Endothelial cell of umbilical vein (primary cell): ENCODE measurements around the gene ZNF423. TPM values are rescaled to one million over a fixed set of nuclear protein-coding genes. Genes with fewer than 3 reads are reported as not detected.

Source experiments
- BruUV-seq: library from RNA; stranded (reverse); fragments of 400-500 nt; replicated peaks from 2 replicates; lab custom pipeline; 2021; lab: Mats Ljungman, UMichigan
- CTCF ChIA-PET: fragments of 300-600, 350-600 bp; sonication (Branson Sonifier 250); formaldehyde crosslinking; loops from one replicate; lab custom pipeline; 2021; ENCODE audit warnings: antibody characterized with exemption, inconsistent platforms; lab: Charles Lee
- POLR2A ChIA-PET: fragments of 300-600, 350-600 bp; sonication (Branson Sonifier 250); formaldehyde crosslinking; loops from one replicate; lab custom pipeline; 2021; ENCODE audit warnings: antibody characterized with exemption, inconsistent platforms; lab: Charles Lee
- DNase-seq: peaks from one replicate; pipeline ENCODE4 v3.0.0-alpha.2; 2011; ENCODE audit warnings: low read depth, low spot score
- FAIRE-seq: peaks from 2 replicates; lab custom pipeline; 2011; peaks lifted over from hg19 to GRCh38; lab: Jason Lieb, UNC
- H2AFZ ChIP-seq: 2 replicates; pipeline ENCODE4 v1.6.0; 2012; ENCODE audit warnings: low read depth, low read length, control low read depth, inconsistent platforms
- H3K27ac ChIP-seq: 2 replicates; pipeline ENCODE4 v1.5.1; 2011; ENCODE audit warnings: low read depth, mild to moderate bottlenecking, control low read depth, low read length, moderate library complexity; ENCODE audit not compliant: insufficient read depth
- H3K27me3 ChIP-seq, 2 experiments: 2 replicates each; pipeline versions ENCODE4 v1.6.0 to v1.6.1; 2011; ENCODE audit warnings: low read length in 2 of 2, mixed read lengths in 1 of 2; ENCODE audit not compliant: control insufficient read depth in 2 of 2, insufficient read depth in 2 of 2
- H3K36me3 ChIP-seq, 2 experiments: 2 replicates in 1 of 2; 3 replicates in 1 of 2; pipeline ENCODE4 v1.5.1; 2011; ENCODE audit warnings: low read length in 2 of 2, mild to moderate bottlenecking in 1 of 2, moderate library complexity in 1 of 2; ENCODE audit not compliant: control insufficient read depth in 2 of 2, insufficient read depth in 2 of 2; ENCODE audit errors: extremely low read depth in 1 of 2
- H3K4me1 ChIP-seq: 3 replicates; pipeline ENCODE4 v1.5.1; 2011; ENCODE audit warnings: mild to moderate bottlenecking, low read length; ENCODE audit not compliant: control insufficient read depth, insufficient read depth; ENCODE audit errors: extremely low read depth
- H3K4me2 ChIP-seq: 2 replicates; pipeline ENCODE4 v1.6.1; 2011; ENCODE audit warnings: low read length, control low read depth, mixed read lengths; ENCODE audit not compliant: insufficient read depth
- H3K4me3 ChIP-seq, 3 experiments: fragments of 200-600 bp in 1 of 3; sonication (generic), shearing (Covaris generic) in 1 of 3; replicated peaks in 1 of 3; 2 replicates each; pipeline ENCODE4 v1.5.1; 2011 to 2016; ENCODE audit warnings: control low read depth in 3 of 3, low read length in 3 of 3, mild to moderate bottlenecking in 2 of 3, inconsistent platforms in 1 of 3, low read depth in 1 of 3, moderate library complexity in 1 of 3; ENCODE audit not compliant: insufficient read depth in 1 of 3
- H3K79me2 ChIP-seq: 2 replicates; pipeline ENCODE4 v1.6.0; 2012; ENCODE audit warnings: low read length, inconsistent platforms; ENCODE audit not compliant: control insufficient read depth, insufficient read depth
- H3K9ac ChIP-seq: replicated peaks from 2 replicates; pipeline ENCODE3; 2011; ENCODE audit warnings: low read length, control low read depth; ENCODE audit not compliant: insufficient read depth; ENCODE audit errors: extremely low read depth
- H3K9me1 ChIP-seq: replicated peaks from 3 replicates; pipeline ENCODE4 v1.6.0; 2011; ENCODE audit warnings: mild to moderate bottlenecking, low read length; ENCODE audit not compliant: control insufficient read depth, insufficient read depth; ENCODE audit errors: extremely low read depth
- H3K9me3 ChIP-seq: replicated peaks from 2 replicates; pipeline ENCODE4 v1.5.1; 2012; ENCODE audit warnings: low read length, inconsistent platforms; ENCODE audit not compliant: control insufficient read depth, insufficient read depth
- H4K20me1 ChIP-seq: replicated peaks from 2 replicates; pipeline ENCODE3; 2011; ENCODE audit warnings: mild to moderate bottlenecking, low read length; ENCODE audit not compliant: control insufficient read depth, insufficient read depth; ENCODE audit errors: extremely low read depth
- CTCF ChIP-seq, 2 donors: IDR thresholded peaks; 1 replicate in 1 of 2; 2 replicates in 1 of 2; pipeline ENCODE4 v1.5.1; 2011; ENCODE audit warnings: low read length in 2 of 2, mild to moderate bottlenecking in 2 of 2, moderate library complexity in 2 of 2, control low read depth in 1 of 2, inconsistent platforms in 1 of 2, low read depth in 1 of 2; ENCODE audit not compliant: insufficient read depth in 1 of 2; ENCODE audit errors: extremely low read depth in 1 of 2
- EZH2 ChIP-seq: IDR thresholded peaks from 2 replicates; pipeline ENCODE4 v1.6.1; 2012; ENCODE audit warnings: borderline replicate concordance, low read depth, mild to moderate bottlenecking, moderate library complexity, low read length, inconsistent platforms; ENCODE audit not compliant: severe bottlenecking
- FOS ChIP-seq: IDR thresholded peaks from 2 replicates; pipeline ENCODE4 v1.6.1; 2011; ENCODE audit warnings: mild to moderate bottlenecking, low read length, moderate library complexity, borderline replicate concordance; ENCODE audit not compliant: insufficient read depth
- GATA2 ChIP-seq: IDR thresholded peaks from 2 replicates; pipeline ENCODE4 v1.7.0; 2011; ENCODE audit warnings: low read depth, mild to moderate bottlenecking, moderate library complexity, mixed read lengths, low read length; ENCODE audit not compliant: insufficient read length, insufficient read depth
- JUN ChIP-seq: IDR thresholded peaks from 2 replicates; pipeline ENCODE4 v1.6.1; 2011; ENCODE audit warnings: borderline replicate concordance, low read depth; ENCODE audit not compliant: insufficient read length, insufficient read depth
- MYC ChIP-seq: IDR thresholded peaks from one replicate; pipeline ENCODE4 v1.6.1; 2011; ENCODE audit warnings: mild to moderate bottlenecking, low read depth, low read length
- POLR2A ChIP-seq: IDR thresholded peaks from 2 replicates; pipeline ENCODE4 v1.6.1; 2012; ENCODE audit warnings: low read depth, mild to moderate bottlenecking, control low read depth, low read length
- POLR2AphosphoS5 ChIP-seq: IDR thresholded peaks from 2 replicates; pipeline ENCODE4 v1.6.1; 2012; ENCODE audit warnings: low read depth, mild to moderate bottlenecking, control low read depth, low read length, moderate library complexity; ENCODE audit not compliant: insufficient read depth
- dilution Hi-C: fragments of 300-500 bp; cut with MboI; formaldehyde crosslinking; loops from one replicate; pipeline ENCODE4 v1.15.0; 2019; ENCODE audit warnings: low sequenced_read_pairs; ENCODE audit not compliant: extremely low pct_ligation_motif_present
- intact Hi-C: fragments of 100-400 bp; cut with micrococcal nuclease; formaldehyde crosslinking; loops from one replicate; pipeline ENCODE4 v1.10.0; 2022
- polyA plus RNA-seq, 4 experiments: library from polyadenylated mRNA; depleted of rRNA in 3 of 4; stranded (reverse) in 3 of 4; unstranded in 1 of 4; fragments of >200 nt; gene quantifications; 2 replicates each; pipeline versions ENCODE4 v1.2.1 to v1.2.3, GENCODE V29; 2011 to 2012; ENCODE audit warnings: missing spikeins in 1 of 4
- total RNA-seq: library from RNA; stranded (reverse); gene quantifications from 2 replicates; pipeline ENCODE4 v1.2.3, GENCODE V29; 2021
- TF ChIP-seq, protein P1 (sequence below): IDR thresholded peaks from 2 replicates; pipeline ENCODE4 v1.6.1; 2011; ENCODE audit not compliant: insufficient read depth, insufficient read length

Gene ZNF423
- total and polyA plus RNA-seq, 2 donors (not counting 3 experiments of a cell fraction or from before 2014, with no cell fraction given): 2.2 to 8.1 TPM

- dilution Hi-C loops: no loop called here
These were observed 162.5 kb downstream of the ZNF423 start for GRCh38 chr16:49693445-49693844.

GRCh38 chr16:49690778-49691177, 165.1 kb downstream of the ZNF423 start:
- FAIRE-seq (no peak), DNase-seq (no peak)
- Histone ChIP-seq H3K27me3 (no peaks in the 10 kb centered on the region), H2AFZ (no peak overlapping the region), H3K4me3 (no peak overlapping the region), H3K4me2 (no peak overlapping the region), H3K36me3 (no peaks in the 10 kb centered on the region), H3K4me1 (no peaks in the 10 kb centered on the region), H4K20me1 (no peaks in the 10 kb centered on the region), H3K9me1 (no peaks in the 10 kb centered on the region), H3K79me2 (no peaks in the 10 kb centered on the region), H3K9me3 (no peaks in the 10 kb centered on the region), H3K27ac (no peak overlapping the region), H3K9ac (no peak overlapping the region)
- CTCF ChIA-PET: no interaction called here
- POLR2A ChIA-PET: no interaction called here
- intact Hi-C loops: no loop called here
- dilution Hi-C loops: no loop called here
- BruUV-seq: no TSS peak
- TF ChIP-seq FOS: no peak
- TF ChIP-seq EZH2: no peak
- TF ChIP-seq POLR2A: no peak
- no peak for TF ChIP-seq JUN
- TF ChIP-seq MYC: no peak
- no peak for TF ChIP-seq GATA2
- no peak for TF ChIP-seq POLR2AphosphoS5
- TF ChIP-seq CTCF (IDR thresholded peaks at IDR 0.05; ENCODE audit: extremely low read depth in 1 of 2, insufficient read depth in 1 of 2, low read depth in 1 of 2, low read length in 2 of 2): no peak
- TF ChIP-seq, protein P1, sequence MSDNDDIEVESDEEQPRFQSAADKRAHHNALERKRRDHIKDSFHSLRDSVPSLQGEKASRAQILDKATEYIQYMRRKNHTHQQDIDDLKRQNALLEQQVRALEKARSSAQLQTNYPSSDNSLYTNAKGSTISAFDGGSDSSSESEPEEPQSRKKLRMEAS: no peak

More at GRCh38 chr16:49693445-49693844, 162.5 kb downstream of the ZNF423 start:
- Histone ChIP-seq H3K9me3 (no peaks in the 10 kb centered on the region), H3K27ac (no peak overlapping the region), H3K4me1 (no peaks in the 10 kb centered on the region), H3K9me1 (no peaks in the 10 kb centered on the region), H3K4me2 (no peak overlapping the region), H3K9ac (no peak overlapping the region), H3K27me3 (peaks cover 6% of the 10 kb centered on the region in 2 experiments), H2AFZ (no peak overlapping the region), H3K79me2 (no peaks in the 10 kb centered on the region), H3K36me3 (no peaks in the 10 kb centered on the region), H3K4me3 (no peak overlapping the region), H4K20me1 (no peaks in the 10 kb centered on the region)
- TF ChIP-seq JUN (no peak), POLR2A (no peak), CTCF (IDR thresholded peaks at IDR 0.05; ENCODE audit: extremely low read depth in 1 of 2, insufficient read depth in 1 of 2, low read depth in 1 of 2, low read length in 2 of 2) (no peak)
- no TSS peak for BruUV-seq
- FAIRE-seq (no peak), DNase-seq (no peak)
- POLR2A ChIA-PET: no interaction called here
- intact Hi-C loops: no loop called here
- CTCF ChIA-PET: no interaction called here
